NCI-H187 treated with DMSO at 0.1 percent for 48 hours (cell line): ENCODE measurements around the gene UBR3.
"Not testable (repeated sequence)": the region's sequence is repeated elsewhere in the genome, so short reads cannot be mapped to it uniquely, and the experiment has no call there.

Experiments
- DNase-seq: peaks from one replicate; lab custom pipeline; 2025; lab: John Stamatoyannopoulos, UW

The UBR3 gene

GRCh38 chr2:170106102-170106840 is 279.0 kb downstream of the UBR3 start:
- DNase-seq = no peak

DNA sequence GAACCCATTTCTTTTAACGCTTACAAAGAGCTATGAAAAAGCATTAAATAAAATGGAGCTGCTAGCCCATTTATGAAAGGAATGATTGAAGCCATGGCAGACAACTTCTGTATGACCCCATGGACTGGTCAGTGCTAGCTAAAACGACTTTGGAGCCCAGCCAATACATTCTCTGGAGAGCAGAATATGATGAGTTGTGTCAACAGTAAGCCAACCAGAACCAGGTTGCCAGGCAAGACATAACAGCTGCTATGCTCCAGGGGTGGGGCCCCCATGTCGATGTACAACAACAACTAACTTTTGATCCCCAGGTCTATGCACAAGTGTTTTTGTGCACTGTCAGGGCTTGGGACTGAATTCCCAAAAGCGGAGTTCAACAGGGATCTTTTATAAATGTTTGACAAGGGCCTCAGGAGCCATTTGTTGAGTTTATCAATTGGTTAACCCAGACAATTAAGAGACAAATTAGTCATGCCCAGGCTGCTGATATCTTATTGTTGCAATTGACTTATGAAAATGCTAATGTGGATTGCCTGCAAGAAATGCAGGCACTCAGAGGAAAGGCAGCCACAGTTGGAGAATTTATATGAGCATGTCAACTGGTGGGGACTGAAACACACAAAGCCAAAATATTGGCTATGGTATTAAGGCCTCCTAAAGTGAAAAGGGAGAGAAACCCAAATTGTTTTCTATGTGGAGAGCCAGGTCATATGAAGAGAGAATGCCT is 286.1 kb downstream of the UBR3 start:
- DNase-seq = no peak

DNA sequence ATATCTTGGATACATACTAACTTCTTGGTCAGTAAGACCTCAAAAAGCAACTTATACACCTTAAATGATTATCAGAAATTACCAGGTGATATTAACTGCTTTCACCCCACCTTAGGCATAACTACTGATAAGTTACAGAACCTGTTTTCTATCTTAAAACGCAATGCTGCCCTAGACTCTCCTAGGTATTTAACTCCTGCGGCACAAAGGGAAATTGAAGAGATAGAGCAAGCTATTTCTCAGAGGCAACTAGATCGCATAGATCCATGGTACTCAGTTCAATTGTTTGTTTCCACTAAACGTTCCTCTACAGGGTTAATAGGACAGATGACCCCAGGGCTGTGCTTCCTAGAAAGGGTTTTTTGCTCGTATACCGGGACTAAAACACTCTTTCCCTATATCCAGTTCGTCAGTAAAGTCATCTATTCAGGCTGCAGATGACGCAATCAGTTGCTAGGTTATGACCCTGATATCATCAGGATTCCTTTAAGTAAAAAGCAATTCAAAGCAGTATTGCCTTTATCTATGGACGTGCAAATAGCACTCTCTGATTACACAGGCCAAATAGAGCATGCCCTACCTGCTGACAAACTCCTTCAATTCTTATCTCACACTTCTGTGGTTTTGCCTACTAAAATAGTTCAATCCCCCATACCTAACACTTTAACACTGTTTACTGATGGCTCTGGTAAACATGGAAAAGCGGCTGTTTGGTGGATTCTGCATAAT is 288.4 kb downstream of the UBR3 start:
- no peak for DNase-seq

- no peak for DNase-seq
Observed at GRCh38 chr2:170118641-170119040, 291.4 kb downstream of the UBR3 start.

DNA sequence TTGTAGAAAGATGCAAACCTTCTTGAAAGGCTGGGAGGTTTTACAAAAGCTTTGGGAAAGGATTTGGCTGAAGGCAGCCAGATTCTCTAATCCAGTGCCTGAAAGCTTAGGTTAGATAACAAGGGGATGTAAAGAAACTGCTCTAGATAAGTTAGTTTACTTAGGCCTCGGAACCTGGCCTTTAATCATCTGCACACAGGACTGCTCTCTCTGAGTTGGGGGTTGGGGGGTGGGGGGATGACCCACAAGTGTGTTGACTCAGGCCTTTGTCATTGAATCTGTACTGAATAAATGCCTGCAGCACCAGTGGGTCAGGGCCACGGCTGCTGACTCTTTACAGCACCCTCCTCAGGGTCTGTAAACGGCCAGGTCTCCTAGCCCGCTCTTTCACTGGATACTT is 292.1 kb downstream of the UBR3 start:
- not testable (repeated sequence) for DNase-seq

GRCh38 chr2:170121689-170122088 is 294.4 kb downstream of the UBR3 start:
- DNase-seq = no peak

GRCh38 chr2:170122883-170123547 is 295.8 kb downstream of the UBR3 start:
- no peak for DNase-seq

GRCh38 chr2:170123593-170123992 is 296.3 kb downstream of the UBR3 start:
- no peak for DNase-seq

DNA sequence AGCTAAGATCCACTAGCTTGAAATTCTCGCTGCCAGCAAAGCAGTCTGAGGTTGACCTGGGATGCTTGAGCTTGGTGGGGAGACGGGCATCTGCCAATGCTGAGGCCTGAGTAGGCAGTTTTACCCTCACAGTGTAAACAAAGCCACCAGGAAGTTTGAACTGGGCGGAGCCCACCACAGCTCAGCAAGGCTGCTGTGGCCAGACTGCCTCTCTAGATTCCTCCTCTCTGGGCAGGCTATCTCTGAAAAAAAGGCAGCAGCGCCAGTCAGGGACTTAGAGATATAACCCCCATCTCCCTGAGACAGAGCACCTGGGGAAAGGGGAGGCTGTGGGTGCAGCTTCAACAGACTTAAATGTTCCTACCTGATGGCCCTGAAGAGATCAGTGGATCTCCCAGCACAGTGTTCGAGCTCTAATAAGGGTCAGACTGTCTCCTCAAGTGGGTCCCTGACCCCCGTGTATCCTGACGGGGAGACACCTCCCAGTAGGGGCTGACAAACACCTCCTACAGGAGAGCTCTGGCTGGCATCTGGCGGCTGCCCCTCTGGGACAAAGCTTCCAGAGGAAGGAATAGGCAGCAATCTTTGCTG is 299.0 kb downstream of the UBR3 start:
- DNase-seq = not testable (repeated sequence)
